Measurements from ENCODE around the gene CGN.

Gene CGN, protein sequence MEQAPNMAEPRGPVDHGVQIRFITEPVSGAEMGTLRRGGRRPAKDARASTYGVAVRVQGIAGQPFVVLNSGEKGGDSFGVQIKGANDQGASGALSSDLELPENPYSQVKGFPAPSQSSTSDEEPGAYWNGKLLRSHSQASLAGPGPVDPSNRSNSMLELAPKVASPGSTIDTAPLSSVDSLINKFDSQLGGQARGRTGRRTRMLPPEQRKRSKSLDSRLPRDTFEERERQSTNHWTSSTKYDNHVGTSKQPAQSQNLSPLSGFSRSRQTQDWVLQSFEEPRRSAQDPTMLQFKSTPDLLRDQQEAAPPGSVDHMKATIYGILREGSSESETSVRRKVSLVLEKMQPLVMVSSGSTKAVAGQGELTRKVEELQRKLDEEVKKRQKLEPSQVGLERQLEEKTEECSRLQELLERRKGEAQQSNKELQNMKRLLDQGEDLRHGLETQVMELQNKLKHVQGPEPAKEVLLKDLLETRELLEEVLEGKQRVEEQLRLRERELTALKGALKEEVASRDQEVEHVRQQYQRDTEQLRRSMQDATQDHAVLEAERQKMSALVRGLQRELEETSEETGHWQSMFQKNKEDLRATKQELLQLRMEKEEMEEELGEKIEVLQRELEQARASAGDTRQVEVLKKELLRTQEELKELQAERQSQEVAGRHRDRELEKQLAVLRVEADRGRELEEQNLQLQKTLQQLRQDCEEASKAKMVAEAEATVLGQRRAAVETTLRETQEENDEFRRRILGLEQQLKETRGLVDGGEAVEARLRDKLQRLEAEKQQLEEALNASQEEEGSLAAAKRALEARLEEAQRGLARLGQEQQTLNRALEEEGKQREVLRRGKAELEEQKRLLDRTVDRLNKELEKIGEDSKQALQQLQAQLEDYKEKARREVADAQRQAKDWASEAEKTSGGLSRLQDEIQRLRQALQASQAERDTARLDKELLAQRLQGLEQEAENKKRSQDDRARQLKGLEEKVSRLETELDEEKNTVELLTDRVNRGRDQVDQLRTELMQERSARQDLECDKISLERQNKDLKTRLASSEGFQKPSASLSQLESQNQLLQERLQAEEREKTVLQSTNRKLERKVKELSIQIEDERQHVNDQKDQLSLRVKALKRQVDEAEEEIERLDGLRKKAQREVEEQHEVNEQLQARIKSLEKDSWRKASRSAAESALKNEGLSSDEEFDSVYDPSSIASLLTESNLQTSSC

DNA sequence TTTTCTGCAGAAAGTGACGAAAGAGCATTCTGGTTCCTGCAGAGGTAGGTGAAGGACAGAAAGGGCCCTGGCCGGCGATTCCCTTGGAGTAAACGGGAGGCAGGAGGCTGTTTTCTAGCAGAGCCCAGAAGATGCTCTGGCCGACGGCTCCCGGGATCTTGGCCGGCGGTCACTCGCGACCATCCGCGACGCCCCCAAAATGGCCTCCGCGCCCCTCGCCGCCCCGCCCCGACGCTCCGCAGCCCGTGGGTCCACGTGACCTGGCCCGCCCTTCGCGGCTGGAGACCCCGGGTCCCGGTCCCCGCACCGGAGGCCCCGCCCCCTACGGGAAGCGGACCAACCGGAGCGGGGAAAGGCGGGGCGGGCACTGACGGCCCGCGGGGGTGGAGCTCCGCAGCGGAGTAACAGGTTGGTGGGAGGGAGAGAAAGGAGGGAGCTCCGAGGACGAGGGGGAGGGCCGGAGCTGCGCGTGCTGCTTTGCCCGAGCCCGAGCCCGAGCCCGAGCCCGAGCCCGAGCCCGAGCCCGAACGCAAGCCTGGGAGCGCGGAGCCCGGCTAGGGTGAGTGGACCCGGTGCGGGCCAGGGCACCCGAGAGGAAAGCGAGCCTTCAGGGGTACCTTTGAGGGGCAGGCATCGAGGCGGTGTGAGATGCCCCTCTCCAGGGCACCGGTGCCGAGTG lies at the start of gene CGN:
CGN (plus strand) TSS at position 431 of the 679 bp plus-strand sequence. CDS start 7,133 bp downstream, outside the sequence.
- peak; percentile 83 for DNase-seq (ENCODE audit: low read depth)

DNA sequence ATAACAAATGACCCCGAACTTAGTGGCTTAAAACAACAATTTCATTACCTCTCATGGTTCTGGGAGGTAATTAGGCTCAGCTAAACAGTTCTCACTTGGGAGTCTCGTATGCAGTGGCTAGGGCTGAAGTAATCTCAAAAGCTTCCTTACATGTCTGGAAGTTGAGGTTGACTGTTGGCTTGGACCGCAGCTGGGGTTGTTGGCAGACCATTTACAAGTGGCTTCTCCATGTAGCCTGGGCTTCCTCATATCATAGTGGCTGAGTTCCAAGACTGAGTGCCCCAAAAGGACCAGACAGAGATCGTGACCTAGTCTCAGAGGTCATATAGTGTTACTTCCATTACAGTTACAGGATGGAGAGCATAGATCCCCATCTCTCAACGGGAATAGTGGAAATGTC lies 49.5 kb upstream of the CGN start:
- DNase-seq (ENCODE audit: low read depth): no peak

- no peak for DNase-seq (ENCODE audit: low read depth)
Observed at GRCh38 chr1:151465026-151465425, 46.2 kb upstream of the CGN start.

DNA sequence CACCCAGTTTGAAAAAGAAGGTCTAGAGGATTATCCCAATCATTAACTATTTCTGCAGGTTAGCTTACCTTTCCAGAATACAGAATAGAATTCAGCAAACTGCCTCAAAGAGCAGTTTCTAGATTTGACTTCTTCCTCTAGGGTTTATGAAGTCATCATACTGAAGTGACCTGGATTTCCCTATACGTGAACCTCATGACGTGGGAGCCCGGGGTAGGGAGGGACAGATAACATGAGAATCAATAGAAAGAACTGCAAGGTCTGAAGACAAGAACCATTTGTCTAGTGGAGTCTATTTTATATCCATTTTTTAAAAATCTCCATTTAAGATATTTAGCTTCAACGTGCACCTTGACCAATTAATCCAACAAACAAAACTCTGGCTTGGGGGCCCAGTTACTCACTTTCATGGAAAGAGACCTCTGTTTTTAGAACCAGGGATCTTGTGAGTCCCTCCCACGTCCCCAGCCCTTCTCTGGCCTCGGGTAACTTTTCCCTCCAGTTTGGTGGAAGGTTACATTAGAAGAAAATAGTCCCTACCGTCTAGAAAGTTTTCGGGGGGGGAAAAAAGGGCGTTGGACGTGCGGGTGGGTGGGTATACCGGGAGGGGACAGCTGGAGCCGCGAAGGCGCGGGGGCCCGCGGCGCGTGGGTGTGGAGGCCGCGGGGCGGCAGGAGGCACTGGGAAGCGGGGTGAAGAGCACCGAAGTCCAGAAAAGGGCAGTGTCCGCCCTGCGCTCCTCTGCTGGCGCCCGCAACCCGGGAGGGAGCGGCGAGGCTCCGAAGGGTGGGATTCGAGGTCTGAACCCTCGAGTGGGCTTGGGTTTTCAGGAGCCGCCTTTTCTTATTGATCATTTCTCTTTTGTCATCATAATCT lies 38.1 kb upstream of the CGN start:
- DNase-seq (ENCODE audit: low read depth): no peak

GRCh38 chr1:151474745-151475144 lies 36.4 kb upstream of the CGN start:
- DNase-seq (ENCODE audit: low read depth): no peak

GRCh38 chr1:151475175-151475574 lies 36.0 kb upstream of the CGN start:
- no peak for DNase-seq (ENCODE audit: low read depth)

DNA sequence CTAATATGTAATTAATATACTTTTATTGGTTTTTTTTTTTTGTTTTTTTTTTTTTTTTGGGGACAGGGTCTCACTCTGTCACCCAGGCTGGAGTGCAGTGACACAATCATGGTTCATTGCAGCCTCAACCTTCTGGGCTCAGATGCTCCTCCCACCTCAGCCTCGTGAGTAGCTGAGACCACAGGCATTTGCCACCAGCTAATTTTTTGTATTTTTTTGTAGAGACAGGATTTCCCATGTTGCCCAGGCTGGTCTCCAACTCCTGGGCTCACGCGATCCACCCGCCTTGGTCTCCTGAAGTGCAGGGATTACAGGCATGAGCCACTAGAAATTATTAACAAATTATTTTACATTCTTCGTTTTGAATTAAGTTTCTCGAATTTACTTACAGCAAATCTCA lies 35.1 kb upstream of the CGN start:
- no peak for DNase-seq (ENCODE audit: low read depth)

DNA sequence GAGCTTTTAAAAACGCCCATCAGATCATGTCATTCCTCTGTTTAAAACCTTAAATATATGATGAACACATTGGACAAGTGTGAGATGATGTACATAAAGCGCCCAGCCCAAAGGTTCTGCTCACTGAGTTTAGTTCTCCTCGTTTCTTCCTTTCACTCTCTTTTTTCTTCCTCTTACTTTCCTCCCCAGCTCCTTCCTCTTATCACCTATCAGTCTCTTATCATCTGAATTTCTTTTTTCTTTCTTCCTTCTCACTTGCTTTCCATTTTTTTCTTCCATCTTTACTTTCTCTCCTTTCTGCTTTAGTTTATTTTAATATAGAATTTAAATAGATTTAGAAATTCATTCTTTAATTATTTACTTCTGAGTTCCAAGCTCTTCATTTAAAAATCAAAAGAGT lies 34.1 kb upstream of the CGN start:
- no peak for DNase-seq (ENCODE audit: low read depth)

DNA sequence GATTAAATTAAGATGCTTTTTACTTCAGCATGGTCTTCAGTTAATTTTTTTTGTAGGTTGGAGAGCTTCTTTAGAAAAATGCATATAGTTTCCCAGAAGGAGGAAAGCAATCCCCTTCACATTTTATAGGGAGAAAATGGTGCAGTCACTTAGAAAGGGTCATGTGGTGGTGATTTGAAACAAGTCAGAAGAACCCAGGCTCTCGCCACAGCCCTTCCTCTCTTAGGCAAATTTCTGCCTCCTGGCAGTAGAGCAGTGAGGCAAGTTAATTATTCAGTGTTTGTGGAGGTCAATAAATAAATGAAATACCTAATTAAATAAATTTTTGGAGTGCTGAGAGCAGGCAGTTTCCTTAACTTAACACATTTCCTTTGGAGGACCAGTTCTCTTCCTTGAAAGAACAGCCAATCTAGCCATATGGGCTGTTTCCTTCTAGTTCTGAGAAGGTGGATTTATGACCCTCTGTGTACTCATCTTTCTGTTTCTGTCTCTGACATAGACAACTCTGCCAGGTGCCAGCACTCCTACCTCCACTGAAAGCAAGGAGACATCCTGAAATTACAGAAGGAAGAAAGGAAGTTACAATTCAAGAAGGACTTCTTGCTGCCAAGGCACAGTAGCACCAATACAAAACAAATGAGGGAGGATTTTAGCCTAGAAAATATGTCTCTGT lies 32.9 kb upstream of the CGN start:
- DNase-seq (ENCODE audit: low read depth): no peak

DNA sequence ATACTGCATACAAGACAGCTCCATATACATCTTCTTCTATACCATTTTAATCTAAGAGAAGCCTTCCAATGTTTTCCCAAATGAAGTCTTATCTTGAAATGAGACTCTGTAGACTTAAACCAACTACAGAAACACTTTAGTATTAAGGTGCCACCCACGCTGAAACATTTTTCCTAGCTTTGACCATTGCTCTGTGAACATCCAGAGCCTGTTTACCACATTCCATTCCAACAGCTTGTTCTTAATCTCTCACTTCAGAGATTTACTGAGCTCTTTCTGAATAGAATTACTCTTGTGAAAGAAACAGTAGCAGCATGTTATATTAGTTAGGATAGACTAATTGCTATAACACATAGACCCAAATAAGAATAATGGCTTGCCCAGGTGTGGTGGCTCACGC lies 32.3 kb upstream of the CGN start:
- no peak for DNase-seq (ENCODE audit: low read depth)

DNA sequence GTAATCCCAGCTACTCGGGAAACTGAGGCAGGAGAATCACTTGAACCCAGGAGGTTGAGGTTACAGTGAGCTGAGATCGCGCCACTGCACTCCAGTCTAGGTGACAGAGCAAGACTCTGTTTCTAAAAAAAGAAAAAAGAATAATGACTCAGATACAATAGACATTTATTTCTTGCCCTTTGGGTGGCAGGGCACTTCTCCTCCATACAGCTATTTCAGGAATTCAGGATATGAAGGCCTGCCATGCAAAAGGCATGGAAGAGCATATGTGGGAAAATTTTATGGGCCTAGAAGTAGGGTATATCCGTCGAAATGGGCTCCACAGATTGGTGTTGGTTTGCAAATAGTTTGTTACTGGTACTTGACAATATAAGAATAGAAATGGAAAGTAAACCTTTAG lies 31.7 kb upstream of the CGN start:
- no peak for DNase-seq (ENCODE audit: low read depth)

DNA sequence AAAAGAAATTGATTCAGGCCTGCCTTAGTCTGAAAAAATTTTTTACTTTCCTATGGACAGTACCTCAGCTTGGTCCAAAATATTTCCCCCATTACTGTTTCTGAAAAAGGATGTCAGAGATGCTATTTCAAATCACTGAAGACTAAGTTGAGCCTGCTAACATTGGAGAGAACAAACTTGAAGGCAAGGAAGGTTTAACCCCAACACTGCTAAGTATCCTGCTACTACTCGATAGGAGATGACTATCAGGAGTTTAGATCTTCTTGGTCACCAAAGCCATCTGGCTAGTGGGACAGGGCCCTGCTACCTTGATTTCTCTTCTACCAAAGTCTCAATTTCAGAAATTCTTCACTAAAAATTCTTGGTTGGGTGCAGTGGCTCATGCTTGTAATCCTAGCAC lies 29.2 kb upstream of the CGN start:
- DNase-seq (ENCODE audit: low read depth): no peak

DNA sequence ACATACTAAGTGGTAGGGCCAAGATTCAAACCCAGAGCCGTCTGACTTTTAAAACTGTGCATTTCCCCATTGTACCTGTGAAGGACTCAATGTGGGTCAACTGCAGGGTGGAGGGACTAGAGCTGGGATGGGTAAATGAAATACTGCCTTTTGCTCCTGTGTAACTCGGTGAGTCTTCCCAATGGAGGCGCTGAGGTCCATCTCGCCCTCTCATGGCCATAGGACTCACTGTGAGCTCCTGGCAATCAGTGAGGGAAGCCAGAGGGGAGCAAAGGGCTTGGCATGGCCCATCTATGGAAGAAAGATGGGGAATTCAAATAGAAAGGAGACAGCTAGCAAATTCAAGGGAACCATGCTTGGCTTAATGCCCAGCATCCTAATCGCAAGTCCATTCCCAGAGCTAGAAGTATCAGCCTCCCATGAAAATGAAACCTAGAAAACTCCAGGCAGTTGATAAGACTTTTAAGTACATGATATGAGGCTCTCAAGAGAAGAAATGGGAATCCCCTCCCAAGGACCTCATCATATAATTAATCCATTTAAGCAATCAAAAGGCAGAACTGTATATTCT lies 25.4 kb upstream of the CGN start:
- DNase-seq (ENCODE audit: low read depth): no peak

DNA sequence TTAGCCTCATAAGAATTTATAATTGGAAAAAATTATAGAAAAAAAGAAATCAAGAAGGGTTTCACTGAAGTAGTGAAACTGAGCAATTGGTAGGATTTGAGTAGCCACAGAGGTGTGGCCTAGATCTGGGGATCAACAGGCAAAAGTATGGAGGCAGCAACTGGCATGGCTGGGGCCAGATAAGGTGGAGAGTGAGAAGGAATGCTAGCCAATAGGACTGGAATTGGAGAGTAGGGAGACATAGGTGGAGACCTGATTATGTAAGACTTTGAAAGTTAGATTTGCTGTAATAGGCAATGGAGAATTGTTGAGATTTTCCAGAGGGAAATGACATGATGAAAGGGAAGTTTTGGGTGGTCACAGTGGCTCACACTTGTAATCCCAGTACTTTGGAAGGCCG lies 24.6 kb upstream of the CGN start:
- DNase-seq (ENCODE audit: low read depth): no peak

DNA sequence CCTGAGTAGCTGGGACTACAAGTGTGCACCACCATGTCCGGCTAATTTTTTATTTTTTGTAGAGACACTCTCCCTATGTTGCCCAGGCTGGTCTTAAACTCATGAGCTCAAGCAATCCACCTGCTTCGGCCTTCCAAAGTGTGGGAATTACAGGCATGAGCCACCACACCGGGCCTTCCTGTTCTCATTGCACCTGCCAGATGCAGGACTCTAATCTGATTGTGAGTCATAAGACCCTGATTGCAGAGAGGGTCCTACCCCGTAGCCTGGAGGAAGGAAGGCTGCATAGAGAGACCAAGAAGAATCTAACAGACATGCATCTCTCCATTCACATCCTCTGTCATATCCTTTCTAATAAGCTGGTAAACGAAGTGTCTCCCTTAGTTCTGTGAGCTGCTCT lies 19.5 kb upstream of the CGN start:
- no peak for DNase-seq (ENCODE audit: low read depth)

DNA sequence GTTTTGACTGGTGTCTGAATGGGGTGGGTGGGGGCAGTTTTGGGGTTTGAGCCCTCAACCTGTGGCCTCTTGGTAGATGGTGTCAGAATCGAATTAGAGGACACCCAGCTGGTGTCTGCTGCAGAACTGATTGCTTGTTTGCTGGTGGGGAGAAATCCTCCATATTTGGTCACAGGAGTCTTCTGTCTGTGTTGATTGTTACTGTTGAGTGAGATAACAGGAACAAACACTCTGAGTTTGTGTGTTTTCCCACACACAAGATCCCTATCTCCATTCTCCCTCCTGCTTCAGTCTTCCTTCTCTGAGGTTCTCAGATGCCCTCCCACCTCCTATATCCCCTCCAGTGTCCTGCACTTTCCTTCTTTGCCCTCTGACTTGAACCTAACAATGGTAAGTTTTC lies 19.1 kb upstream of the CGN start:
- no peak for DNase-seq (ENCODE audit: low read depth)

DNA sequence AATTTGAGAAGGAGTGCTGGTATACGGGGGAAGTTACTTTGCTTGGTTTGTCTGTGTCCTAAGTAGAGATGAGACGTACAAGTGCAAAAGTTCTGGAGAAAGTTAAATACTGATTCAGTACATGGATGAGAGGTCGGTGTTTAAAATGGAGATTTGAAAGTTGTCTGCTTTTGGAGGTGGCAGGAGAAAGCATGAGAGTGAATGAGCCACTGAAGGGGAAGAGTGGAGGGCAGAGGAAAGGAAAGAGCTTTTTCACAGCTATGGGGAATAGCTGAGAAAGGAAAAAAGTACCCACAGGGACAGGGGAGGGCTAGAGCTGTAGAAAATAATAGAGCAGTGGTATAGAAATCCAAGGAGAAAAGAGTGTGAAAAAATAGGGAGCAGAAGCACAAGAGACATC lies 18.1 kb upstream of the CGN start:
- no peak for DNase-seq (ENCODE audit: low read depth)

DNA sequence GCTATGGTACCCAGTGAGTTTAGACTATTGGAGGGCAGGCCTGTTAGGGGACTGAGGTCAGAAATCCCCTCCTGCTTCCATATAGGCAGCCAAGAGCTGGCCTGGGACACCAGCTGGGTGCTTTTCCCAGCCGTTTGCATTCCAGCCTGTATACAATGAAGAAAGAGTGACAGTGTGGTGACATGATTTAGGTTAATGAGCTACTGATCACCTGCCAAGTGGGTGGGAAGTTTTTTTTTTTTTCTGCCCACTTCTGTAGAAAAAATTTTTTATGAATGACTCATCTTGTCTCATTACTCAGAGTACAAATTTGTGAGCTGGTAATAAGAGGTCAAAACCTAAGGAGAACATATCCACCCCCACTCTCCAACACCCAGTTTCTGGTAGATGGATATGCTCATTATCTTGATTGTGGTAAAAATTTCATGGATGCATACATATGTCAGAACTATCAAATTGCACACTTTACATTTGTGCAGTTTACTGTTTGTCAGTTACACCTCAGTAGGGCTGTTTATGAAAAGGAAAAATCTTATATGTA lies 16.4 kb upstream of the CGN start:
- no peak for DNase-seq (ENCODE audit: low read depth)

DNA sequence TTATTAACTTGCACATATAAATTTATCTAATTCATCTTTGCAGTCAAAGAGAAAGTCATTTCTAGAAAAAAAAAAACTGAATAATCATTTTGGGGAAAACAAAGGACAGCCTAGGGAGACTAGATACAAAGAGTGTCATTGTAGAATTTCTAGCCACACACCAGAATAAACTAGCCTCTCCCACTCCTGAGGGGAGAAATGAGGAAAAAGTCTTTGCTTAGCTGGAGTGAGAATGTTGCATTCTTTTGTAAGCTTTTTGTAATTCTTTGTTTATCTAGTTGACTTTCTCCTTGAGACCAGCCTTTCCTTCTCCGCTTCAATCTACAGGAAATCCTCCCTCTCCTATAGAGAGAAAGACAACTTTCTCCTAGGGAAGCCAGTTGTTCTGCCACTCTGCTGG lies 15.9 kb upstream of the CGN start:
- DNase-seq (ENCODE audit: low read depth): no peak

GRCh38 chr1:151499365-151499764 lies 11.8 kb upstream of the CGN start:
- no peak for DNase-seq (ENCODE audit: low read depth)

All from activated T-cell treated with anti-CD3 and anti-CD28 coated beads for 48 hours (primary cell).